Liver (tissue), 9 donors: Measurements from ENCODE around the gene SLC44A3. TPM values are rescaled to one million over a fixed set of nuclear protein-coding genes. Genes with fewer than 3 reads are reported as not detected.

Experiments used
- DNase-seq: peaks from one replicate; pipeline ENCODE4 v3.0.0-alpha.2; 2017; ENCODE audit warnings: low spot score
- H3K27ac ChIP-seq, 2 donors: one replicate each; pipeline ENCODE4 v1.7.0; 2013; ENCODE audit warnings: inconsistent platforms in 2 of 2, low read length in 2 of 2, control low read depth in 1 of 2, low read depth in 1 of 2, mild to moderate bottlenecking in 1 of 2
- H3K27me3 ChIP-seq, 4 donors: one replicate each; pipeline versions ENCODE4 v1.6.1 to v1.7.0; 2013; ENCODE audit warnings: low read length in 3 of 4, inconsistent platforms in 1 of 4, mild to moderate bottlenecking in 1 of 4, moderate library complexity in 1 of 4; ENCODE audit not compliant: control insufficient read depth in 4 of 4, insufficient read depth in 4 of 4
- H3K36me3 ChIP-seq, 4 donors: one replicate each; pipeline versions ENCODE4 v1.6.1 to v1.7.0; 2013; ENCODE audit warnings: low read length in 3 of 4, mild to moderate bottlenecking in 3 of 4, low read depth in 1 of 4, moderate library complexity in 1 of 4; ENCODE audit not compliant: control insufficient read depth in 4 of 4, insufficient read depth in 3 of 4
- H3K4me1 ChIP-seq, 4 donors: one replicate each; pipeline versions ENCODE4 v1.6.1 to v1.7.0; 2013; ENCODE audit warnings: low read length in 3 of 4, mild to moderate bottlenecking in 3 of 4, moderate library complexity in 1 of 4; ENCODE audit not compliant: control insufficient read depth in 4 of 4, insufficient read depth in 4 of 4
- H3K4me3 ChIP-seq, 3 donors: one replicate each; pipeline versions ENCODE4 v1.6.1 to v1.7.0; 2013; ENCODE audit warnings: low read length in 3 of 3, control low read depth in 1 of 3, low read depth in 1 of 3, mild to moderate bottlenecking in 1 of 3
- H3K9ac ChIP-seq, 2 donors: one replicate each; pipeline ENCODE4 v1.7.0; 2013; ENCODE audit warnings: low read length in 2 of 2, mild to moderate bottlenecking in 2 of 2, moderate library complexity in 2 of 2, control low read depth in 1 of 2, low read depth in 1 of 2
- H3K9me3 ChIP-seq, 4 donors: one replicate each; pipeline versions ENCODE4 v1.6.1 to v1.7.0; 2013; ENCODE audit warnings: low read length in 3 of 4; ENCODE audit not compliant: control insufficient read depth in 4 of 4
- ATF3 ChIP-seq: IDR thresholded peaks from 2 replicates; pipeline ENCODE4 v1.6.1; 2016; ENCODE audit warnings: antibody characterized with exemption
- EGR1 ChIP-seq, 2 donors: IDR thresholded peaks; 2 replicates each; pipeline ENCODE4 v1.6.1; 2016 to 2018; ENCODE audit warnings: antibody characterized with exemption in 2 of 2, low read depth in 2 of 2
- FOXA1 ChIP-seq: IDR thresholded peaks from 2 replicates; pipeline ENCODE4 v1.6.1; 2016; ENCODE audit warnings: antibody characterized with exemption
- FOXA2 ChIP-seq: IDR thresholded peaks from 2 replicates; pipeline ENCODE4 v1.6.1; 2016; ENCODE audit warnings: antibody characterized with exemption
- GABPA ChIP-seq, 2 donors: IDR thresholded peaks in 1 of 2; conservative IDR thresholded peaks in 1 of 2; 2 replicates each; pipeline ENCODE4 v1.6.1; 2016; ENCODE audit warnings: antibody characterized with exemption in 2 of 2, mild to moderate bottlenecking in 1 of 2, moderate library complexity in 1 of 2
- HNF4A ChIP-seq, 2 donors: conservative IDR thresholded peaks; 2 replicates each; pipeline ENCODE4 v1.6.1; 2016; ENCODE audit warnings: antibody characterized with exemption in 2 of 2, mild to moderate bottlenecking in 2 of 2
- JUND ChIP-seq, 2 donors: IDR thresholded peaks; 2 replicates each; pipeline ENCODE4 v1.6.1; 2016; ENCODE audit warnings: antibody characterized with exemption in 2 of 2
- MAX ChIP-seq: IDR thresholded peaks from 2 replicates; pipeline ENCODE4 v1.6.1; 2016; ENCODE audit warnings: antibody characterized with exemption
- NR2F2 ChIP-seq: IDR thresholded peaks from 2 replicates; pipeline ENCODE4 v1.6.1; 2016; ENCODE audit warnings: antibody characterized with exemption
- RAD21 ChIP-seq, 2 donors: IDR thresholded peaks; 2 replicates each; pipeline ENCODE4 v1.6.1; 2016; ENCODE audit warnings: antibody characterized with exemption in 2 of 2, mild to moderate bottlenecking in 2 of 2
- REST ChIP-seq: IDR thresholded peaks from 2 replicates; pipeline ENCODE4 v1.6.1; 2016; ENCODE audit warnings: antibody characterized with exemption, mild to moderate bottlenecking
- RXRA ChIP-seq, 2 donors: IDR thresholded peaks; 2 replicates each; pipeline ENCODE4 v1.6.1; 2017 to 2018; ENCODE audit warnings: antibody characterized with exemption in 2 of 2, mild to moderate bottlenecking in 1 of 2
- SP1 ChIP-seq: IDR thresholded peaks from 2 replicates; pipeline ENCODE4 v1.6.1; 2018; ENCODE audit warnings: antibody characterized with exemption, mild to moderate bottlenecking
- TAF1 ChIP-seq: conservative IDR thresholded peaks from 2 replicates; pipeline ENCODE4 v1.6.1; 2016; ENCODE audit warnings: antibody characterized with exemption, mild to moderate bottlenecking
- YY1 ChIP-seq: IDR thresholded peaks from 2 replicates; pipeline ENCODE4 v1.6.1; 2016; ENCODE audit warnings: antibody characterized with exemption, mild to moderate bottlenecking
- WGBS: extraction: QIAGEN DNeasy Blood & Tissue Kit; methylation state at CpG from one replicate; pipeline ENCODE4 v1.1.7; 2013; 5-methylcytosine and 5-hydroxymethylcytosine counted together
- polyA plus RNA-seq, 2 donors: library from polyadenylated mRNA; stranded (reverse) in 1 of 2; unstranded in 1 of 2; fragments of 200-250 nt in 1 of 2; fragments of >200 nt in 1 of 2; fragmentation: Nextera tagmentation in 1 of 2; extraction: Ambion mirVana in 1 of 2; gene quantifications; one replicate each; pipeline versions ENCODE4 v1.2.1 to v1.2.3, GENCODE V29; 2013 to 2015
- total RNA-seq, 2 donors: library from RNA; depleted of rRNA; stranded (reverse); fragments of >200 nt; gene quantifications; one replicate each; pipeline ENCODE4 v1.2.3, GENCODE V29; 2014
- TF ChIP-seq, protein P1 (sequence below): fragments of 150-350 bp; IDR thresholded peaks from 2 replicates; pipeline ENCODE4 v1.5.1; 2017; ENCODE audit warnings: improper control_type of control experiment, low read depth, low read length; ENCODE audit not compliant: missing input control
- donor health status: healthy.
- donor health status: healthy.
- donor health status: healthy.
- donor health status: healthy.
- donor health status: healthy.

SLC44A3 gene
- total and polyA plus RNA-seq, 4 donors = 2.4 to 2.8 (median 2.7) TPM

DNA sequence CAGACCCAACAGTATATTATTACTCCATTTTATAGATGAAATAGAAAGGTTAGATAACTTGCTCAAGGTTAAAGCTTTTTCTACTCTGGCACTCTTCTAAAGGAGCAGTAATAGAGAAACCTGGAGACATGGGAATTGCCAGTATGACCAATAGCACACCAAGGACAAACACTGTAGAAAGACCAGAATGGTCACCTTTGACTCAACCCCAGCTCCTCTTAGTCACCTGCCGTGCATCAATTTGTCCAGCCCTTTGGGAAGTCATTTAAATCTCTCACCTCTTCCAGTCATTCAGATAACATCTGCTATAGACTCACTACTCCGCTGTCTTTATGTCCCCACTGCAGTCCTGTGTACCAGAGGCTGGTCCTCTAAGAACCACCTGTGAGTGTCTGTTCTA lies 23.9 kb upstream of the SLC44A3 start:
- over 99% methylated on average over 2 of the region's 2 CpGs for WGBS
- H3K4me1 ChIP-seq = peaks cover 0 to under 1% (median 0%) of the 10 kb centered on the region in 4 donors
- no peaks in the 10 kb centered on the region for H3K36me3 ChIP-seq
- TF ChIP-seq FOXA1 = no peak
- no peak for TF ChIP-seq NR2F2
- TF ChIP-seq REST = no peak
- TF ChIP-seq EGR1 (IDR thresholded peaks at IDR 0.05; ENCODE audit: low read depth in 2 of 2) = no peak
- no peak for TF ChIP-seq RXRA (IDR thresholded peaks at IDR 0.05)
- TF ChIP-seq GABPA (IDR thresholded peaks at IDR 0.05 in 1 of 2, conservative IDR thresholded peaks at IDR 0.05 in 1 of 2) = no peak
- no peak for TF ChIP-seq ATF3
- TF ChIP-seq FOXA2 = no peak
- no peak for TF ChIP-seq SP1
- TF ChIP-seq, protein P1, sequence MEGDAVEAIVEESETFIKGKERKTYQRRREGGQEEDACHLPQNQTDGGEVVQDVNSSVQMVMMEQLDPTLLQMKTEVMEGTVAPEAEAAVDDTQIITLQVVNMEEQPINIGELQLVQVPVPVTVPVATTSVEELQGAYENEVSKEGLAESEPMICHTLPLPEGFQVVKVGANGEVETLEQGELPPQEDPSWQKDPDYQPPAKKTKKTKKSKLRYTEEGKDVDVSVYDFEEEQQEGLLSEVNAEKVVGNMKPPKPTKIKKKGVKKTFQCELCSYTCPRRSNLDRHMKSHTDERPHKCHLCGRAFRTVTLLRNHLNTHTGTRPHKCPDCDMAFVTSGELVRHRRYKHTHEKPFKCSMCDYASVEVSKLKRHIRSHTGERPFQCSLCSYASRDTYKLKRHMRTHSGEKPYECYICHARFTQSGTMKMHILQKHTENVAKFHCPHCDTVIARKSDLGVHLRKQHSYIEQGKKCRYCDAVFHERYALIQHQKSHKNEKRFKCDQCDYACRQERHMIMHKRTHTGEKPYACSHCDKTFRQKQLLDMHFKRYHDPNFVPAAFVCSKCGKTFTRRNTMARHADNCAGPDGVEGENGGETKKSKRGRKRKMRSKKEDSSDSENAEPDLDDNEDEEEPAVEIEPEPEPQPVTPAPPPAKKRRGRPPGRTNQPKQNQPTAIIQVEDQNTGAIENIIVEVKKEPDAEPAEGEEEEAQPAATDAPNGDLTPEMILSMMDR = no peak
- TF ChIP-seq JUND (IDR thresholded peaks at IDR 0.05) = no peak
- no peak for TF ChIP-seq YY1
- no peak for TF ChIP-seq MAX
- H3K27ac ChIP-seq = no peak overlapping the region
- DNase-seq = no peak
- H3K9ac ChIP-seq = no peak overlapping the region
- H3K4me3 ChIP-seq = no peak overlapping the region
- no peaks in the 10 kb centered on the region for H3K27me3 ChIP-seq
- no peaks in the 10 kb centered on the region for H3K9me3 ChIP-seq

DNA sequence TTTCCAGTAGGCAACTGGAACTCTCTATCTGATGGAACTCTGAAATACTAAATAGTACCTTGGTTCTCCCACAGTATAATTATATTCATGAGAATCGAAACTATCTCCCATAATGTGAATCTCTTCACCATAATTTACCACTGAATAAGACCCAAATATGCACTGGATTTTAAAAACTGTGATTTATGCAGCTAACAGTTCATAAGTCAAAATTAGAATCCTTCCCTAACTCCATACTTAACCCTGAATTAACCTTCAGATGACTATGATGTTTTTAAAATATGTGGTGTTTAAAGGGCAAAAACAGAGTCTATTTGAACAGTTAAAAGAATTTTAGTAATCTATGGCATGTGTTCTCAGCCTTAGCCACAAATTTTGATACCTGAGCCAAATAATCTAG lies 22.9 kb upstream of the SLC44A3 start:
- Histone ChIP-seq H3K27ac (no peak overlapping the region), H3K9me3 (no peaks in the 10 kb centered on the region), H3K4me3 (no peak overlapping the region), H3K36me3 (no peaks in the 10 kb centered on the region), H3K27me3 (no peaks in the 10 kb centered on the region), H3K9ac (no peak overlapping the region), H3K4me1 (peaks cover 0 to 7% (median 3%) of the 10 kb centered on the region in 4 donors)
- DNase-seq = no peak
- WGBS = 85% methylated on average over 1 of the region's 1 CpG
- no peak for TF ChIP-seq MAX
- TF ChIP-seq EGR1 (IDR thresholded peaks at IDR 0.05; ENCODE audit: low read depth in 2 of 2) = no peak
- no peak for TF ChIP-seq YY1
- TF ChIP-seq HNF4A (conservative IDR thresholded peaks at IDR 0.05) = no peak
- no peak for TF ChIP-seq ATF3
- no peak for TF ChIP-seq FOXA2
- no peak for TF ChIP-seq SP1
- no peak for TF ChIP-seq NR2F2
- TF ChIP-seq, protein P1 = no peak
- no peak for TF ChIP-seq TAF1
- TF ChIP-seq JUND (IDR thresholded peaks at IDR 0.05) = no peak
- TF ChIP-seq REST = no peak
- no peak for TF ChIP-seq RAD21 (IDR thresholded peaks at IDR 0.05)
- no peak for TF ChIP-seq FOXA1
